Iris pigment epithelial cell (primary cell): ENCODE results near the gene ADNP.

ENCODE experiments used
- DNase-seq: peaks from one replicate; pipeline ENCODE4 v3.0.0-alpha.2; 2011; ENCODE audit warnings: low read depth

The ADNP gene

GRCh38 chr20:50850721-50851286 lies 80.4 kb downstream of the ADNP start:
- no peak for DNase-seq

- DNase-seq = no peak
Measured at GRCh38 chr20:50848846-50849673, 82.2 kb downstream of the ADNP start.

- no peak for DNase-seq
Measured at GRCh38 chr20:50848341-50848808, 82.9 kb downstream of the ADNP start.

GRCh38 chr20:50845566-50846215 lies 85.5 kb downstream of the ADNP start:
- DNase-seq = no peak

GRCh38 chr20:50844430-50845100 lies 86.7 kb downstream of the ADNP start:
- peak; percentile 96 for DNase-seq

GRCh38 chr20:50843331-50844276 lies 87.6 kb downstream of the ADNP start:
- DNase-seq = no peak

GRCh38 chr20:50842821-50843220 lies 88.4 kb downstream of the ADNP start:
- no peak for DNase-seq
